ENCODE results near the gene GDI1. TPM values are rescaled to one million over a fixed set of nuclear protein-coding genes. Genes with fewer than 3 reads are reported as not detected.

The GDI1 gene
- total and polyA plus RNA-seq, 2 experiments from 2014 or later = 48.5 to 95.9 TPM

DNA sequence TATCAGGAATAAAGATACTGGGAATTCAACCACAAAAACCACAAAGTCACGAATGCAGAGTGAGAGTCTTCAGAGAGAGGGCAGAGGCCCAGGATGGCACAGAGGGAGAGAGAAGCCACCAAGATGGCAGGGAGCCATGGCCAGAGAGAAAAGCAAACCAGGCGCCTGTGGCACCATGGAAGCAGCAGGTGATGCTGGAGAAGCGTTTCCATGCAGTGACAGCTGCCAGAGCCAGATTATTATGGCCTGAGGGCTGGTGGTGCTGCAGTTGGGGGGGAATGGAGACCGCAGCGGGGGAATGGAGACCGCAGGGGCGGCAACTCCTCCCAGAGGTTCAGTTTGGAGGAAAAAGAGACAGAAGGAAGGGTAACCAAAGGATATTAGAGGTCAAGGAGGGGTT lies 19.8 kb upstream of the GDI1 start (continued):
- TF ChIP-seq, protein P1, sequence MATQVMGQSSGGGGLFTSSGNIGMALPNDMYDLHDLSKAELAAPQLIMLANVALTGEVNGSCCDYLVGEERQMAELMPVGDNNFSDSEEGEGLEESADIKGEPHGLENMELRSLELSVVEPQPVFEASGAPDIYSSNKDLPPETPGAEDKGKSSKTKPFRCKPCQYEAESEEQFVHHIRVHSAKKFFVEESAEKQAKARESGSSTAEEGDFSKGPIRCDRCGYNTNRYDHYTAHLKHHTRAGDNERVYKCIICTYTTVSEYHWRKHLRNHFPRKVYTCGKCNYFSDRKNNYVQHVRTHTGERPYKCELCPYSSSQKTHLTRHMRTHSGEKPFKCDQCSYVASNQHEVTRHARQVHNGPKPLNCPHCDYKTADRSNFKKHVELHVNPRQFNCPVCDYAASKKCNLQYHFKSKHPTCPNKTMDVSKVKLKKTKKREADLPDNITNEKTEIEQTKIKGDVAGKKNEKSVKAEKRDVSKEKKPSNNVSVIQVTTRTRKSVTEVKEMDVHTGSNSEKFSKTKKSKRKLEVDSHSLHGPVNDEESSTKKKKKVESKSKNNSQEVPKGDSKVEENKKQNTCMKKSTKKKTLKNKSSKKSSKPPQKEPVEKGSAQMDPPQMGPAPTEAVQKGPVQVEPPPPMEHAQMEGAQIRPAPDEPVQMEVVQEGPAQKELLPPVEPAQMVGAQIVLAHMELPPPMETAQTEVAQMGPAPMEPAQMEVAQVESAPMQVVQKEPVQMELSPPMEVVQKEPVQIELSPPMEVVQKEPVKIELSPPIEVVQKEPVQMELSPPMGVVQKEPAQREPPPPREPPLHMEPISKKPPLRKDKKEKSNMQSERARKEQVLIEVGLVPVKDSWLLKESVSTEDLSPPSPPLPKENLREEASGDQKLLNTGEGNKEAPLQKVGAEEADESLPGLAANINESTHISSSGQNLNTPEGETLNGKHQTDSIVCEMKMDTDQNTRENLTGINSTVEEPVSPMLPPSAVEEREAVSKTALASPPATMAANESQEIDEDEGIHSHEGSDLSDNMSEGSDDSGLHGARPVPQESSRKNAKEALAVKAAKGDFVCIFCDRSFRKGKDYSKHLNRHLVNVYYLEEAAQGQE (IDR thresholded peaks at IDR 0.05; ENCODE audit: unreplicated experiment) = no peak
- TF ChIP-seq EZH2 (IDR thresholded peaks at IDR 0.05; ENCODE audit: low read depth, unreplicated experiment) = no peak
- no peak for TF ChIP-seq STAT1 (IDR thresholded peaks at IDR 0.05; ENCODE audit: unreplicated experiment)

DNA sequence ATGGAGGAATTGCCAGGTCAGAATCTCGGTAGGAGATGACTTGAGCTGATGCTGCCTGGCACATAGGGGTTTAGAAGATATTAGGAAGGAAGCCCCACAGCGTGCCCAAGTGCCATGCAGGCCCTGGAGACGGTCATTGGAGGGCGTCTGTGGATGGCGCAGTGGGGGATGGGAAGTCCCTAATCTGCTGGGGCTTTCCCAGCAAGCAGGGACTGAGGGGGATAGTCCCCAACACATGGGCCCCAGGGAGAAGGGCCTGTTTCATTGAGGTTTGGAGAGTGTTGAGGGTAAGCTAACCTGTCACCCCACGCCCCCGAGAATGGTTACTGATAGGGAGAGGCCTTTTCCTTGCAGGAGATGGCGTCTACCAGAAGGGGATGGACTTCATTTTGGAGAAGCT lies 17.8 kb upstream of the GDI1 start:
- no peak overlapping the region for H3K4me3 ChIP-seq
- no peaks in the 10 kb centered on the region for H4K20me1 ChIP-seq (replicated peaks; ENCODE audit: insufficient read depth)
- TF ChIP-seq, protein P1 (IDR thresholded peaks at IDR 0.05; ENCODE audit: unreplicated experiment) = no peak
- TF ChIP-seq EZH2phosphoT487 (IDR thresholded peaks at IDR 0.05; ENCODE audit: unreplicated experiment) (no peak), CREB1 (CRISPR knock-in tag; IDR thresholded peaks at IDR 0.05; ENCODE audit: low read depth) (no peak), EZH2 (IDR thresholded peaks at IDR 0.05; ENCODE audit: low read depth, unreplicated experiment) (no peak)
- TF ChIP-seq, protein P2, sequence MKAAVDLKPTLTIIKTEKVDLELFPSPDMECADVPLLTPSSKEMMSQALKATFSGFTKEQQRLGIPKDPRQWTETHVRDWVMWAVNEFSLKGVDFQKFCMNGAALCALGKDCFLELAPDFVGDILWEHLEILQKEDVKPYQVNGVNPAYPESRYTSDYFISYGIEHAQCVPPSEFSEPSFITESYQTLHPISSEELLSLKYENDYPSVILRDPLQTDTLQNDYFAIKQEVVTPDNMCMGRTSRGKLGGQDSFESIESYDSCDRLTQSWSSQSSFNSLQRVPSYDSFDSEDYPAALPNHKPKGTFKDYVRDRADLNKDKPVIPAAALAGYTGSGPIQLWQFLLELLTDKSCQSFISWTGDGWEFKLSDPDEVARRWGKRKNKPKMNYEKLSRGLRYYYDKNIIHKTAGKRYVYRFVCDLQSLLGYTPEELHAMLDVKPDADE (IDR thresholded peaks at IDR 0.05) = no peak
- H3K27me3 ChIP-seq (ENCODE audit: insufficient read depth) = no peaks in the 10 kb centered on the region
- Mint-ChIP-seq H3K27ac (no peak overlapping the region), H3K9me3 (no peaks in the 10 kb centered on the region), H3K4me3 (no peak overlapping the region), H3K4me1 (no peaks in the 10 kb centered on the region), H3K36me3 (ENCODE audit: low read depth) (peaks cover 12% of the 10 kb centered on the region), H3K27me3 (ENCODE audit: insufficient read depth, low read depth, poor library complexity) (peaks cover 2% of the 10 kb centered on the region)
- no peak for DNase-seq (ENCODE audit: low spot score)
- no peak overlapping the region for H3K27ac ChIP-seq (ENCODE audit: low read depth)
- H3K4me1 ChIP-seq (ENCODE audit: insufficient read depth) = no peaks in the 10 kb centered on the region
- H2AFZ ChIP-seq = no peak overlapping the region
- H3K9me2 ChIP-seq (ENCODE audit: insufficient read depth) = no peaks in the 10 kb centered on the region
- no peak overlapping the region for H3K4me2 ChIP-seq
- no peaks in the 10 kb centered on the region for H3K79me2 ChIP-seq (replicated peaks; ENCODE audit: insufficient read depth)
- no peaks in the 10 kb centered on the region for H3F3A ChIP-seq (replicated peaks; ENCODE audit: low read depth)
- H3K36me3 ChIP-seq (ENCODE audit: insufficient read depth) = no peaks in the 10 kb centered on the region
- no peak for ATAC-seq
